ENCODE measurements around the gene ST7.

The ST7 gene

GRCh38 chr7:117250245-117250644 is 296.9 kb downstream of the ST7 start:
- no peak overlapping the region for H3K4me3 ChIP-seq (ENCODE audit: control insufficient read depth, low read depth, low read length)
- DNase-seq (ENCODE audit: low read depth), result no peak
- no peak for TF ChIP-seq CTCF (conservative IDR thresholded peaks at IDR 0.05; ENCODE audit: control insufficient read depth, insufficient read depth, low read depth, low read length)

- no peak overlapping the region for H3K4me3 ChIP-seq (ENCODE audit: control insufficient read depth, low read depth, low read length)
- no peak for TF ChIP-seq CTCF (conservative IDR thresholded peaks at IDR 0.05; ENCODE audit: control insufficient read depth, insufficient read depth, low read depth, low read length)
- DNase-seq (ENCODE audit: low read depth), result peak; percentile 72
These were observed 297.5 kb downstream of the ST7 start for GRCh38 chr7:117250801-117251200.

- DNase-seq (ENCODE audit: low read depth), result peak; percentile 89
- TF ChIP-seq CTCF (conservative IDR thresholded peaks at IDR 0.05; ENCODE audit: control insufficient read depth, insufficient read depth, low read depth, low read length), result no peak
- H3K4me3 ChIP-seq (ENCODE audit: control insufficient read depth, low read depth, low read length), result no peak overlapping the region
These were observed 298.4 kb downstream of the ST7 start for GRCh38 chr7:117251687-117252086.

GRCh38 chr7:117259615-117260014 is 306.3 kb downstream of the ST7 start:
- DNase-seq (ENCODE audit: low read depth), result peak; percentile 80
- no peak overlapping the region for H3K4me3 ChIP-seq (ENCODE audit: control insufficient read depth, low read depth, low read length)
- no peak for TF ChIP-seq CTCF (conservative IDR thresholded peaks at IDR 0.05; ENCODE audit: control insufficient read depth, insufficient read depth, low read depth, low read length)

- DNase-seq (ENCODE audit: low read depth), result no peak
- no peak for TF ChIP-seq CTCF (conservative IDR thresholded peaks at IDR 0.05; ENCODE audit: control insufficient read depth, insufficient read depth, low read depth, low read length)
- H3K4me3 ChIP-seq (ENCODE audit: control insufficient read depth, low read depth, low read length), result no peak overlapping the region
These were observed 309.2 kb downstream of the ST7 start for GRCh38 chr7:117262546-117262945.

- TF ChIP-seq CTCF (conservative IDR thresholded peaks at IDR 0.05; ENCODE audit: control insufficient read depth, insufficient read depth, low read depth, low read length), result no peak
- no peak overlapping the region for H3K4me3 ChIP-seq (ENCODE audit: control insufficient read depth, low read depth, low read length)
- DNase-seq (ENCODE audit: low read depth), result no peak
These were observed 311.4 kb downstream of the ST7 start for GRCh38 chr7:117264716-117265115.

GRCh38 chr7:117269417-117269816 is 316.1 kb downstream of the ST7 start:
- peak; percentile 99 for DNase-seq (ENCODE audit: low read depth)
- no peak overlapping the region for H3K4me3 ChIP-seq (ENCODE audit: control insufficient read depth, low read depth, low read length)
- TF ChIP-seq CTCF (conservative IDR thresholded peaks at IDR 0.05; ENCODE audit: control insufficient read depth, insufficient read depth, low read depth, low read length), result no peak
